Coronary artery (tissue), 2 donors: ENCODE data around the gene COL5A2.

Experiments
- DNase-seq: peaks from one replicate; pipeline ENCODE4 v3.0.0-alpha.2; 2017; ENCODE audit warnings: low spot score
- H3K27ac ChIP-seq, 2 donors: fragments of 200-600 bp; sonication (generic); one replicate each; pipeline ENCODE4 v1.5.1; 2016 to 2019
- H3K4me3 ChIP-seq: fragments of 200-600 bp; sonication (generic); 2 replicates; pipeline ENCODE4 v1.5.1; 2016; ENCODE audit warnings: mild to moderate bottlenecking, moderate library complexity
- TF ChIP-seq, protein P1 (sequence below): fragments of 200-600 bp; sonication (generic); IDR thresholded peaks from one replicate; pipeline ENCODE4 v1.5.1; 2019; ENCODE audit warnings: antibody characterized with exemption

Gene COL5A2

DNA sequence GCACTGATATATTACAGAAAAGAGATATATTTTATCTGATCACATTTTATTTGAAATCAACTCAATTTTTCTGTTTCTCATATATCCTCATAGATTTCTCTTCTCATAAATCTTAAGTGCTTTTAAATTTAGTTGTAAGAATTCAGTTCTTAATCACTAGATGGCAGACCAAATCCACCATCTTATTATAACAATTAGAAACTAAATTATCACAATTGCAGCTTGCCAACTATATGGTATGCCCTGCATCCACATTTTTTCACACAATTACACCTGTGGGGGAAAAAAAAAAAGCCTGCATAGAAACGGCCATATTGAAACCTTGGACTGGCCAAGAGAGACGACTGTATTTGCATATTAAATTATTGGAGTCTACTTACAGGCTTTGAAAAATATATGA, 64.4 kb downstream of the COL5A2 start:
- no peak for DNase-seq
- TF ChIP-seq, protein P1, sequence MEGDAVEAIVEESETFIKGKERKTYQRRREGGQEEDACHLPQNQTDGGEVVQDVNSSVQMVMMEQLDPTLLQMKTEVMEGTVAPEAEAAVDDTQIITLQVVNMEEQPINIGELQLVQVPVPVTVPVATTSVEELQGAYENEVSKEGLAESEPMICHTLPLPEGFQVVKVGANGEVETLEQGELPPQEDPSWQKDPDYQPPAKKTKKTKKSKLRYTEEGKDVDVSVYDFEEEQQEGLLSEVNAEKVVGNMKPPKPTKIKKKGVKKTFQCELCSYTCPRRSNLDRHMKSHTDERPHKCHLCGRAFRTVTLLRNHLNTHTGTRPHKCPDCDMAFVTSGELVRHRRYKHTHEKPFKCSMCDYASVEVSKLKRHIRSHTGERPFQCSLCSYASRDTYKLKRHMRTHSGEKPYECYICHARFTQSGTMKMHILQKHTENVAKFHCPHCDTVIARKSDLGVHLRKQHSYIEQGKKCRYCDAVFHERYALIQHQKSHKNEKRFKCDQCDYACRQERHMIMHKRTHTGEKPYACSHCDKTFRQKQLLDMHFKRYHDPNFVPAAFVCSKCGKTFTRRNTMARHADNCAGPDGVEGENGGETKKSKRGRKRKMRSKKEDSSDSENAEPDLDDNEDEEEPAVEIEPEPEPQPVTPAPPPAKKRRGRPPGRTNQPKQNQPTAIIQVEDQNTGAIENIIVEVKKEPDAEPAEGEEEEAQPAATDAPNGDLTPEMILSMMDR, result no peak
- Histone ChIP-seq H3K27ac (no peak overlapping the region), H3K4me3 (no peak overlapping the region)

DNA sequence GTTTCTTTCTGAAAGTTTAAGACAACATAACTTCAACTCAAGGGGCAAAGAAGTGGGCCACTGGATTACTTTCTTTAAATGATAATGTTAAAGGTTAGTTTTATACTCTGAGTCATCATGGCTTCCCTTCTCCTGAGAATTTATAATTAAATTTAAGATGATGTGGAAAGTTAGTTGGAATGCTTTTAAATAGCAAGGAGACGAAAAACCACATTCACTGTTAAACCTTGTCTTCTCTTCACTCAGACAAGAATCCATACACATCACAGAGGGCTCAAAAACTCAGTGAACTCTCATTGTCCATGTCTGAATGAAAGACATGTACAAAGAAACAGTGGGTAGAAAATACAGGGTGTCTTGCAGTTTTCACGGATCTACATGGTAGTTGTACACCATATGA, 65.6 kb downstream of the COL5A2 start:
- Histone ChIP-seq H3K4me3 (no peak overlapping the region), H3K27ac (no peak overlapping the region)
- TF ChIP-seq, protein P1, result no peak
- no peak for DNase-seq

DNA sequence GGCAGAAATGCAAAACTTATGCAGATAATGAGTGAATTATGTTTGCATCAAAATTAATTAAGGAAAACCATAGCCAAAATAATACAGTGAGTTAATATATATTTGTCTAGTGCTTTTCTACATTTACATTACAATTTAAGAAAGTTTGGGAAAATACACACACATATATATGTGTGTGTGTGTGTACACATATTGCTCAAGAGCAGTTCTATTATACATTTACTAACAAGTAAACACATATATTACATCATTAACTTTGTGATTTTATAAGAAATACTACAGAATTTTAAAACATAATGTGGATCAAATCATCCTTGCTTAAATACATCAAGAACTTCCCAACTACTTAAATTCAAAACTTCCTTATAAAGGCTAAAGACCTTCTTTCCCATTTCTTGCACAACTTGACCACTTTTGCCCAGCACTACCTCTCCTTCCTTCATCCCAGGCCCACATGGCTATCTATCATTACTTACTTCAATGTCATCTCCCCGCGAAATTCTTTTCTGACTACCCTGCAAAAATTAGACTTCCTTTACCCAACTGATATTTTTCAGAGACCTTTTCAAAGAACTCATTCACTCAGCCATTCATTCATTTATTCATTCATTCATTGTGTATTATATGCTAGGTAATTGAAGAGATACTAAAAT, 68.4 kb downstream of the COL5A2 start:
- no peak for DNase-seq
- no peak overlapping the region for H3K27ac ChIP-seq
- TF ChIP-seq, protein P1, result no peak
- no peak overlapping the region for H3K4me3 ChIP-seq

DNA sequence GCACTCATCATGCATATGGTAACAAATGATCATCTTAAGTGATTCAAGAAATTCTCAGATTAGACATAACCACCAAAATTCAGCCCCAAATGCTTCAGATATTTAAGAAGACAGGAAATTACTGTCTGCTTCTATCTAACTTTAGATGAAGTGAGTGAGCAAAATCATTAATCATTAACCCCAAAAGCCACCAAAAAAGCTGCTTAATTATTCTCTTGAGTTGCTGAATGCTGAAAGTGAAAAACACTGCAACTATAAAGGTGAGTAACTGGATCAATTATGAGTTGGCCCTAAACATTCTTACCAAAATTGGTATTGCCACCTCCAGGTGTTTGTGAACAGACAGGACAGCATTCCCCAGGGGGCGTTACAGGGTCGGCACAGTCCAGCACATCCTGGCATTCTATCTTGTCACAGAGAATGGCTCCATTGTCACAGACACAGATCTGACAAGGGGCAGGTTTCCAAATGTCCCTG, 69.6 kb downstream of the COL5A2 start:
- TF ChIP-seq, protein P1, result no peak
- no peak overlapping the region for H3K27ac ChIP-seq
- DNase-seq, result no peak
- no peak overlapping the region for H3K4me3 ChIP-seq

DNA sequence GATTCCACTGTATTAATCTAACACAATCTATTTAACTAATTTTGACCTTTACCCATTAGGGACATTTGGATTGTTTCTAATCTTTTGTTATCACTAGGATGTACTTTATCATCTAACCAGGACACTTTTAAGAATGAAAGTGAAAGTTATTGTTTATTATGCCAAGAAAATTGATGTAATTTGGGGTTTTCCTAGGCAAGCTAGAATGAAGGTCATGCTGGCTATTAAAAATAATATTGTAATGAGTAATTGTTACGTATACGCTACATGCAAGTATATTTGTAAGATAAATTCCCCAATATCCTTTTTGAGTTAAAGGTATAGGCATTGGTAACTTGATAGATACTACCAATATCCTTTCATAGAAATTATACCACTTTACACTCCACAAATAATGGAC, 74.6 kb downstream of the COL5A2 start:
- H3K4me3 ChIP-seq, result peak overlapping the region; percentile 17
- no peak overlapping the region for H3K27ac ChIP-seq
- TF ChIP-seq, protein P1, result no peak
- no peak for DNase-seq

DNA sequence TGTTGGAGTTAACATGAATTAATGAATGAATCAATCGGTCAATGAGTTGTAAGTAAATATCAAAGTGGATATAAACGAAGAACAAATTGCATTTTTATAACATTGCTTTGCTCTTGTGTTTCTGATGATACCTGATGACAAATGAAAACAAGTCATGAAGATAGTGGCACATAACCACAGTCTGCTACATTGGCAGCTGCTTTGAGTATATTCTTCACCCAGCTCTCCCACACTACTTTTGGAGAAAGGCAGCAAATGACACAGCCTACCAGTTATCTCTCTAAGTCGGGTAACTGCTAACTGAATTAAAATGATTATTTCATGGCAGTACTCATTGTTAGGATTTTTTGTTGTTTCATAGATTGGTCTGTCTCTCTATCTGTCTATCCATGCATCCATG, 76.8 kb downstream of the COL5A2 start:
- TF ChIP-seq, protein P1, result no peak
- Histone ChIP-seq H3K4me3 (no peak overlapping the region), H3K27ac (no peak overlapping the region)

DNA sequence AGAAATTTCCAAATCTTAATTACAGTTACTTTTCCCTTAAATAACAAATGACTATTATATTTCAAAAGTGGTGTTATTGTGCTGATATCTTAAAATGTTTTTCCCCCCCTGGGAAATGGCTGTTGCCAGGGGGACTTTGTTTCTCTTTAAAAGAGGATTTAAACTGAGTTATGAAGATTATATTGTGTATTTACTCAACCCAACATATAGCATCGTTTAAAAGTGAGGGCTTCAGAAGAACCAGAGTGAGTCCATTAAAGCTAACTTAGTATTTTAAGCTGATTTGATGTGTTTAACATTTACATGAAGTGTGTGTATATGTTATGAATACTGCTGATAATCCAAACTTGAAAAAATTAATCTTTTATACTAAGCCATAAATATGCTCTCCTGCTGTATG, 81.6 kb downstream of the COL5A2 start:
- Histone ChIP-seq H3K27ac (no peak overlapping the region), H3K4me3 (no peak overlapping the region)
- no peak for DNase-seq
- TF ChIP-seq, protein P1, result no peak

More for the DNA sequence above, 76.8 kb downstream of the COL5A2 start:
- DNase-seq, result no peak
